ENCODE measurements around the gene USP34.
"Not testable (repeated sequence)": the region's sequence is repeated elsewhere in the genome, so short reads cannot be mapped to it uniquely, and the experiment has no call there.

The USP34 gene

DNA sequence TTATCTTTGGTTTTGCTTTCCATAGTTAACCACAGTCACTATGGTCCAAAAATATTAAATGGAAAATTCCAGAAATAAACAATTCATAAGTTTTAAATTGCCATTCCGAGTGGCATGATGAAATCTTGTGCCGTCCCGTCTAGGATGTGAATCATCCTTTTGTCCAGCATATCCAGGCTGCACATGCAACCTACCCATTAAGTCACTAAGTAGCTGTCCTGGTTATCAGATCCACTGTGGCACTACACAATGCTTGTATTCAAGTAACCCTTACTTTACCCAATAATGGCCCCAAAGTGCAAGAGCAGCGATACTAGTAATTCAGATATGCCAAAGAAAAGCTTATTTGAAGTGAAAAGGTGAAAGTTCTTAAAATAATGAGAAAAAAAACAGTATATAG is 10.7 kb downstream of the USP34 start:
- peak; percentile 91 for DNase-seq (ENCODE audit: low read depth)

DNA sequence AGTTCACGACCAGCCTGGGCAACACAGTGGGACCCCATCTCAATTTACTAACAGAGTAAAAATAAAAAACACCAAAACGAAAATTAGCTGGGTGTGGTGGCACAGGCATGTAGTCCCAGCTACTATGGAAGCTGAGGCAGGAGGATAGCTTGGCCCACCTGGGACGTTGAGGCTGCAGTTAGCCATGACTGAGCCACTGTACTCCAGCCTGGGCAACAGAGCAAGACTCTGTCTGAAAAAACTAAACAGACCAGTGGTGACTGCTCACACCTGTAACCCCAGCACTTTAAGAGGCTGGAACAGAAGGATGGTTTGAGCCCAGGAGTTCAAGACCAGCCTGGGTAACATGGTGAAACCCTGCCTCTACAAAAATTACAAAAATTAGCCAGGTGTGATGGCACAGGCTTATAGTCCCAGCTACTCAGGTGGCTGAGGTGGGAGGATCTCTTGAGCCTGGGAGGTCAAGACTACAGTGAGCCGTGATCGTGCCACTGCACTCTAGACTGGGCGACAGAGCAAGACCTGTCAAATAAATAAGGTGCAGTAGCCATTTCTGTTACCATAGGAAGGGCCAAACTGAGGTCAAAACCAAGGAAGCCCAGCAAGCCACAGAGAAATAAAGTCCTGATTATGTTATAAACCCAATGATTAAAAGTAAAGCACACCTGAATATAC is 14.0 kb downstream of the USP34 start:
- DNase-seq (ENCODE audit: low read depth) = no peak

DNA sequence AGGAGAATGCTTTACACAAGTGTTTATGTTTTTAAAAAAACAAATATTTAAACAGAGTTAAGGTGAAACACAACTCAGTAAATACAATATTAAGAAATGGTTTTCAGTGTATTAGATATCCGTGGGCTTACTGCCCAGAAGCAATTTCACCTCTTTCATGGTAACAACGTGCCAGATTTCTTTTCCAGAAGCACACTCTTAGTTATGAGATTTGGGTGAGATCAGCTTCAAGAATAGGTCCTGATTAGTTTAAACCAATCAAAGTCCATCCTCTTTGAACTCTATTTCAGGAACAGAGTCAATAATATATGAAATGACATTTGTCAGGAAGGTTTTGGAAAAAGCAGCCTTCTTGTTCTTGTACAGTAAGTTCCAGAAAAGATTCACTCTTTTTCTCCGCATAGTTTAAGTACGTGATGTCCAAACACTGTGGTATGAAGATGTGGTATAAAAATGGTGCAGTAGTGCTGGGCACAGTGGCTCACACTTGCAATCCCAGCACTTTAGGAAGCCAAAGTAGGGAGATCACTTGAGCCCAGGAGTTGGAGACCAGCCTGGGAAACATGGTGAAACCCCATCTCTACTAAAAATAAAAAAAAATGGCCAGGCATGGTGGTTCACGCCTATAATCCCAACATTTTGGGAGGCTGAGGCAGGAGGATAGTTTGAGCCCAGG is 14.7 kb downstream of the USP34 start:
- DNase-seq (ENCODE audit: low read depth) = no peak

DNA sequence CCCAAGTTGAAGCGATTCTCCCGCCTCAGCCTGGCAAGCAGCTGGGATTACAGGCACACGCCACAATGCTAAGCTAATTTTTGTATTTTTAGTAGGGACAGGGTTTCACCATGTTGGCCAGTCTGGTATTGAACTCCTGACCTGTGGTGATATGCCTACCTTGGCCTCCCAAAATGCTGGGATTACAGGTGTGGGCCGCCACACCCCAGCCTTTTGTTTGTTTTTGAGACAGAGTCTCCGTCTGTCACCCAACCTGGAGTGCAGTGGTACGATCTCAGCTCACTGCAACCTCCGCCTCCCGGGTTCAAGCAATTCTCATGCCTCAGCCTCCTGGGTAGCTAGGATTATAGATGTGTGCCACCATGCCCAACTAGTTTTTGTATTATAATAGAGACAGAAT is 15.9 kb downstream of the USP34 start:
- not testable (repeated sequence) for DNase-seq (ENCODE audit: low read depth)

DNA sequence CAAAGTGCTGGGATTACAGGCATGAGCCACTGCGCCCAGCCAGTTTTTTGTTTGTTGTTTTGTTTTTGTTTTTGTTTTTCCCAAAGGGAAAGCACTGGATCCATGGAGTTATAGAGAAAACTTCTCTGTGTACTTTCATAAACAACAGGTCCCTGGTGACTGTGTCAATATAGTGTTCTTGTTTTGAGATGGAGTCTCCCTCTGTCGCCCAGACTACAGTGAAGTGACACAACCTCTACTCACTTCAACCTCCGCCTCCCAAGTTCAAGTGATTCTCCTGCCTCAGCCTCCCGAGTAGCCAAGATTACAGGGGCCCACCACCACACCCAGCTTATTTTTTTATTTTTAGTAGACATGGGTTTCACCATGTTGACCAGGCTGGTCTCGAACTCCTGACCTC is 16.5 kb downstream of the USP34 start:
- no peak for DNase-seq (ENCODE audit: low read depth)

DNA sequence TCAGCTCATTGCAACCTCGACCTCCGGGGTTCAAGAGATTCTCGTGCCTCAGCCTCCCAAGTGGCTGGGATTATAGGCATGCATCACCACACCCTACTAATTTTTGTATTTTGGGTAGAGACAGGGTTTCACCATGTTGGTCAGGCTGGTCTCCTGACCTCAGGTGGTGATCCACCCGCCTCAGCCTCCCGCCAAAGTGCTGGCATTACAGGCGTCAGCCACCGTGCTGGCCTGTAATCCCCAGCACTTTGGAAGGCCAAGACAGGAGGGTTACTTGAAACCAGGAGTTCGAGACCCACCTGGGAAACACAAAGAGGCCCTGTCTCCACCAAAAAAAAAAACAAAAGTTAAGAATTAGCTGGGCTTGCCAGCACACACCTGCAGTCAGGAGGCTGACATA is 18.5 kb downstream of the USP34 start:
- no peak for DNase-seq (ENCODE audit: low read depth)

DNA sequence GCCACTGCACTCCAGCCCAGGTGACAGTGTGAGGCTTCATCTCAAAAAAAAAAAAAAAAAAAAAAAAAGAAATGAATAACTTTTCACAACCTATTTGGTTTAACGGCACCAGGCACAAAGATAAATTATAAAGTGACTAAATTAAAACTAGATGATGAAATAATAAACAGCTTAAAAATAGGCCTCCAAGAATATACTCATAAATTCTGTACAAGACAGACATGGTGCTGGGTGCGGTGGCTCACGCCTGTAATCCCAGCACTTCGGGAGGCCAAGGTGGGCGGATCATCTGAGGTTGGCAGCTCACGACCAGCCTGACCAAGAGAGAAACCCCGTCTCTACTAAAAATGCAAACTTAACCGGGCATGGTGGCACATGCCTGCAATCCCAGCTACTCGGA is 19.7 kb downstream of the USP34 start:
- no peak for DNase-seq (ENCODE audit: low read depth)

DNA sequence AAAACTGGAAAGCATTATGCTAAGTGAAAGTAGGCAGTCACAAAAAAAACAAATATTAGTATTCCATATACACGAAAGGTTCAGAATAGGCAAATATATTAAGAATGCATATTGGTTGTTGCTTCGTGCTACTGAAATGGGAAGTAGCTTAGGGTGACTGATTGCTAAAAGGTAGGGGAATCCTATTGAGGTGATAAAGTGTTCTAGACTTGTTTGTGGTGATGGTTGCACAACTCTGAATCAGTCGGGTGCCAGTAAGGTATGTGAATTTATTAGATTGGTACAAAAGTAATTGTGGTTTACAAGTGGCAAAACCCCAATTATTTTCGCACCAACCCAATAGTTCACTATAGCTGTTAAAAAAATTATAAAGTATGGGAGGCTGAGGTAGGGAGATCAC is 20.7 kb downstream of the USP34 start:
- DNase-seq (ENCODE audit: low read depth) = peak; percentile 55

DNA sequence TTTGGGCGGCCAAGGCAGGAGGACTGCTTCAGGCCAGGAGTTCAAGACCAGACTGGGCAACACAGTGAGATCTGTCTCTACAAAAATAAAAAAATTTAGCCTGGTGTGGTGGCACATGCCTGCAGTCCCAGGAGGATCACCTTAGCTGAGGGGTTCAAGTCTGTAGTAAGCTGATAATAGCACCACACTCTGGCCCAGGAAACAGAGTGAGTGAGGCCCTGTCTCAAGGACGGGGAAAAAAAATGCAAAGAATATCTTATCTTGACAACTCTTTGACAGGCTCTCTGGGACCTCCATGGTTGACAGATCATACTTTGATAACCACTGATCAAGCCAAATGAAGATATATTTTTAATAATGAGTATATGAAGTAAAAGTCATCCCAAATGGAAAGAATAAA is 22.7 kb downstream of the USP34 start:
- no peak for DNase-seq (ENCODE audit: low read depth)

DNA sequence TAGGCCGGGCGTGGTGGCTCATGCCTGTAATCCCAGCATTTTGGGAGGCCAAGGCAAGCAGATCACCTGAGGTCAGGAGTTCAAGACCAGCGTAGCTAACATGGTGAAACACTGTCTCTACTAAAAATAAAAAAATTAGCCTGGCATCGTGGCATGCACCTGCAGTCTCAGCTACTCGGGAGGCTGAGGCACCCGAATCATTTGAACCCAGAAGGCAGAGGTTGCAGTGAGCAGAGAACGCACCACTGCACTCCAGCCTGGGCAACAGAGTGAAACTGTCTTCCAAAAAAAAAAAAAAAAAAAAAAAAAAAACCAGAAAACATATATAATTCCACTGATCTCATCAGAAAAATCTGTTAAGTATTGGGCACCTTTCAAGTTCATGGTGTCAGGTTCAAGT is 23.9 kb downstream of the USP34 start:
- DNase-seq (ENCODE audit: low read depth) = not testable (repeated sequence)

DNA sequence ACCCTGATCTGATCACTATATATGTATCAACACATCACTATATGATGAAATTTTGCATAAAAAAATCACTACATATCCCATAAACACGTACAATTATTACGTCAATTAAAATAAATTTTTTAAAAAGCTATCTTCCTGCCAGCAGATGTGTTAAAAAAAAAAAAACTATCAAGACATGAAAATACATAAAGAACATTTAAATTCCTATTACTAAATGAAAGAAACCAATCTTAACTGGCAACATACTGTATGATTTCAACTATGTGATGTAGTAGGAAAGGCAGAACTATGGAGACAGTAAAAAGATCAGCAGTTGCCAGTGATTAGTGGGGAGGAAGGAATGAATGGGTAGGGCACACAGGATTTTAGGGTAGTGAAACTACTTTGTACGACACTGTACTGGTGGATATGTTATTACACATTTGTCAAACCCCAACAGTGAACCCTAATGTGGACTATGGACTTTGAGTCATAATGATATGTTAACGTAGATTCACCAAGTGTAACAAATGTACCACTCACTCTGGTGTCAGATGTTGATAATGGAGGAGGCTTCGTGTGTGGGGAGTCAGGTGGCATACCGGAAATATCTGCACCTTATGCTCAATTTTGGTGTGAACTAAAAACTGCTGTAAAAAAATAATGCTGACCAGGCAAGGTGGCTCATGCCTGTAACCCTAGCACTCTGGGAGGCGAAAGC is 27.4 kb downstream of the USP34 start:
- no peak for DNase-seq (ENCODE audit: low read depth)

DNA sequence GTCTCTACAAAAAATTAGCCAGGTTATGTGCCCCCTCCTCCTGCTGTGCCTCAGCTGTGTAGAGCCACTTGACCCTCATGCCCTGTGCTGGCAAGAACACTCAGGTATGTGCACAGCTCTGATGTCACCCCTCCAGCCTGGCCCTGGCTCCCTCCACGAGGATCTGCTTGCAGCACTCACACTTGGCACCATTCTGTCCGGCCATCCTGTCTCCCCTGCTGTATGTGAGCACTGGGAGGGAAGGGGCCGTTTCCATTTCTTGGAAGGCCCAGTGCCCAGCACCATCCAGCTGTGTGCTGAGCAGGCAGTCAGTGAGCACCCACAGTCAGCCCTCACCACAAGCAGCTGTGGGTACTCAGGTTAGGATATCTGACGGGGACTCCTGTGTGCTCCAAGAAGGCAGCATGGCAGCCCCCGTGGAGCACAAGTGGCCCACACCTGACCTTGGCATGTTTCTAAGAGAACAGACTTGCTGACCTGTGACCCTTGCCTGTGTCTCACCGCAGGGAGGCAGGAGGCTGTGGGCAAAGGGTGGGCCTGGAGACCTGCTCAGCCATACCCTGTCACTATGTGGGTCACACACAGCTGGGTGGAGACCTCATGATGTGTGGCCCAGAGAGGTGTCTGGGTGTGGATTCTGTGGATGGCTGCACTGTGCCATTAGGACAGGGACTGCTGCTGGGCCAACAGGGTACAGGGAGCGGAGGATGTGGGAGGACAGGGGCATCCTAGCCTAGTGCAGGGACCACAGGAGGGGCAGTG is 31.5 kb downstream of the USP34 start:
- DNase-seq (ENCODE audit: low read depth) = no peak

DNA sequence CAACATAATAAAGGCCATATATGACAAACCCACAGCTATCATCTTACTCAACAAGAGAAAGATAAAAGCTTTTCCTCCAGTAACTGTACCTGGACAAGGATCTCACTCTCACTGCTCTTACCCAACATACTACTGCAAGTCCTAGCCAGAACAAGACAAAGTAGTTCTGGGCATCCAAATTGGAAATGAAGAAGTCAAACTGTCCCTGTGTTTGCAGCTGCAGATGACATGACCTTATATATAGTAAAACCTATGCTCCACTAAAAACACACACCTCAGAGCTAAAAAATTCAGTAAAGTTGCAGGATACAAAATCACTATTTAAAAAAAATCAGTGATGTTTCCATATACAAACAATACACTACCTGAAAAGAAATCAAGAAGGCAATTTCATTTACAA is 32.2 kb downstream of the USP34 start:
- no peak for DNase-seq (ENCODE audit: low read depth)

DNA sequence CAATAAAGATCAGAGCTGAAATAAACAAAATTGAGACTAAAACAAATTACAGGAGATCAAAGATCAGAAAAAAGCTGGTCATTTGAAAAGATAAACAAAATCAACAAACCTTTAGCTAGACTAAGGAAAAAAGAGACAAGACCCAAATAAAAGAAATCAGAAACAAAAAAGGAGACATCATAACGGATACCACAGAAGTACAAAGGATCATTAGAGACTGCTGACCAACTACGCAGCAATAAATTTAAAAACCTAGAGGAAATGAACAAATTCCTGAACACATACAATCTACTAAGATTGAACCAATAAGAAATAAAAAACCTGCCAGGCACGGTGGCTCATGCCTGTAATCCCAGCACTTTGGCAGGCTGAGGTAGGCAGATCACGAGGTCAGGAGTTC is 33.7 kb downstream of the USP34 start:
- DNase-seq (ENCODE audit: low read depth) = no peak

DNA sequence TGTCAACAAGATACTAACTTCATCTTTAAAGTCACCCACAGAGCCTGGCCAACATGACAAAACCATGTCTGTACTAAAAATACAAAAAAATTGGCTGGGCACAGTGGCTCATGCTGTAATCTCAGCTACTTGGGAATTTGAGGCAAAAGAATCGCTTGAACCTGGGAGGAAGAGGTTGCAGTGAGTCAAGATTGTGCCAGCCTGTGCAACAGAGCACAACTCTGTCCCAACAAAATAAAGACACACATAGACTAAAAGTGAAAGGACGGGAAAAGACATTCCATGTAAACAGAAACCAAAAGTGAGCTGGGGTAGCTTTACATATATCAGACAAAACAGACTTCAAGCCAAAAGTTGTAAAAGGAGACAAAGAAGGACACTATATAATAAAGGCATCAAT is 34.8 kb downstream of the USP34 start:
- peak; percentile 51 for DNase-seq (ENCODE audit: low read depth)

DNA sequence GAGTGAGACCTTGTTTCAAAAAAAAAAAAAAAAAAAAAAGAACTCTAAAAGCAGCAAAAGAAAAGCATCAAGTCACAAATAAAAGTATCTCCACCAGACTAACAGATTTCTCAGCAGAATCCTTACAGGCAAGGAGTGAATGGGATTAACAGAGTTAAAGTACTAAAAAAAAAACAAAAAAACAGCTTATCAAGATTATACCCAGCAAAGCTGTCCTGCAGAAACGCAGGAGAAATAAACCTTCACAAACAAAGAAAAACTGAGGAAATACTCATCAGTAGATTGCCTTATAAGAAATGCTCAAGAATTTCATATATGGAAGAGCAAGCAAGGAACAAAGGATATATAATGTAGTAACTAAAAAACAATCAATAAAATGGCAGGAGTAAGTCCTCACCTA is 35.6 kb downstream of the USP34 start:
- DNase-seq (ENCODE audit: low read depth) = no peak

DNA sequence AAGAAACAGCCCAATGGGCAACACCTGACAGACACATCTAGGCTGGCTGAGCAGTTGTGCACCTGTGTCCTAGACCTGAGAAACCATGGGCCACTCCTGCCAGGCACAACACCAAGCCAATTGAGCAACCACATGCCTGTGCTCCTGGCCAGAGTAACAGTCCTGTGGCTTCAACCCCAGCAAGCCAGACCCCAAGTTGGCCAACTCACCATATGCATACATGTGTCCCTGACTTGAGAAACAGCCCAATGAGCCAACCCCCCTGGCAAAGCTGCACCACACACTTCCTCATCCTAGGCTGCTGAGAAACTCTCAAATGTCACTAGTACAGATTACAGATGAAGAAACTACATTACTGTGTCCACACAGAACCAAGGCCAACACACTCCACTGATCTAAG is 36.6 kb downstream of the USP34 start:
- DNase-seq (ENCODE audit: low read depth) = peak; percentile 25

DNA sequence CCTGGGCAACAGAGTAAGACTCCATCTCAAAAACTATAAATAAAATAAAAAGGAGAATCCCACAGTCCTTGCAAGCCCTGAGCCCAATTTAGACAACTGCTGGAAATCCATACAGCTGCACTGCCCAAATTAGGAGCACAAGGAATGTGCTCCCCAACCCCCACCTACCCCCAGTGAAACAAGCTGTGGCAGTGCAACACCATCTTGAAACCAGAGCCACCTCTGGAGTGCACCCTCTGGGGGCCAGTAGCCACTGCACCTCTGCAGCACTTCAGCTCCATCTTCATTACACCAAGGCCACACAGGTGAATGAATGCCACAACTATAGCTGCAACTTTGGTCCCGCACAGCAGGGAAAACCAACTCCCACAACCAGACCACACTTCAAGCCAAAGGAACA is 37.3 kb downstream of the USP34 start:
- DNase-seq (ENCODE audit: low read depth) = no peak

DNA sequence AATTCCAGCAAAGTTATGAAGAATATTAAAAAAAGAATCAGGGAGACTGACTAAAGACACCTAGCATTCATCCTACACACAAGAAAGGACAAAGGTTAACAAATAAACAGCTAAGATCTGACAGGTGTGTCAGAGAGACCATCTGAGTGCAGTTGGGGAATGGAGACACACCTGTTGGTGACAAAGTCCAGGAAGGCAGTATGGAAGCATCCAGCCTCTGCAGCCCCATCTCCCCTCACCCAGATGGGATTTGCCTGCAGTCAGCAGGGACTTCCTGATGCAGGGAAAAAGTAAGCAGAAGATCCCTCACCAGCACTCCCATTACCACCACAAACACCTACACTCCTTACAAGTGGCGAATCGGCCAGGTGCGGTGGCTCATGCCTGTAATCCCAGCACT is 37.9 kb downstream of the USP34 start:
- no peak for DNase-seq (ENCODE audit: low read depth)

DNA sequence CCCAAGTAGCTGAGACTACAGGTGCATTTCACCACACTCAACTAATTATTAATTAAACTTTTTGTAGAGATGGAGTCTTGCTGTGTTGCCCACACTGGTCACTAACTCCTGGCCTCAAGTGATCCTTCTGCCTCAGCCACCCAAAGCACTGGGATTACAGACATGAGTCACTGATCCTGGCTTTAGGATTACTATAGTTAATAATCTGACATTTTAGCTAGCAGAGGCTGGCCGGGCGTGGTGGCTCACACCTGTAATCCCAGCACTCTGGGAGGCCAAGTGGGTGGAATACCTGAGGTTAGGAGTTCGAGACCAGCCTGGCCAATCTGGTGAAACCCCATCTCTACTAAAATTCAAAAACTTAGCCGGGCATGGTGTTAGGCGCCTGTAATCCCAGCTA is 39.5 kb downstream of the USP34 start:
- no peak for DNase-seq (ENCODE audit: low read depth)

DNA sequence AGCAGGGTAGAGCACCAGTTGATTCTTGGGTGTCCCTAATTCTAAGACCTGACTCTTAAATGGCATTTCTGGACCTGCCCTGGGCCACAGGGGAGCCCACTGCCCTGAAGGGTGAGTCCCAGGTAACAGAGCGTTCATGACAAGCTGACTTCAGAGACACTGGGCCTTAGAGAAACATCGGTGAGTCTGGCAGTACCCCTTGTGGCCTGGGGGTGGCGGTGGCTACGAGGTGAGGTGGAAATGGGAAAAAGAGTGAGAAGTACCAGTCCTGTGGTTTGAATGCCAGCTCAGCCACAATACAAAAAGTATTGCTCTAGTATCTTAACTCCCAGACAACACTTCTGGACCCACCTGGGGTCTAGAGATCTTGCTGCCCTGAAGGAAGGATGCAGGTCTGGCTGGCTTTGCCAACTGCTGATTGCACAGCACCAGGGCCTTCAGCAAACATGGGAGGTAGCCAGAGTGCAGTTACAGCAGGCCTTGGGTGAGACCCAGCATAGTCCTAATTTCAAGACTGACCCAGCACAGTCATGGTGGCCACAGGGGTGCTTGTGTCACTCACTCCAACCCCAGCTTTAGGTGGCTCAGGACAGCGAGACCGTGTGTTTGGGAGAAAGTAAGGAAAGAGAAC is 44.5 kb downstream of the USP34 start:
- DNase-seq (ENCODE audit: low read depth) = peak; percentile 49

DNA sequence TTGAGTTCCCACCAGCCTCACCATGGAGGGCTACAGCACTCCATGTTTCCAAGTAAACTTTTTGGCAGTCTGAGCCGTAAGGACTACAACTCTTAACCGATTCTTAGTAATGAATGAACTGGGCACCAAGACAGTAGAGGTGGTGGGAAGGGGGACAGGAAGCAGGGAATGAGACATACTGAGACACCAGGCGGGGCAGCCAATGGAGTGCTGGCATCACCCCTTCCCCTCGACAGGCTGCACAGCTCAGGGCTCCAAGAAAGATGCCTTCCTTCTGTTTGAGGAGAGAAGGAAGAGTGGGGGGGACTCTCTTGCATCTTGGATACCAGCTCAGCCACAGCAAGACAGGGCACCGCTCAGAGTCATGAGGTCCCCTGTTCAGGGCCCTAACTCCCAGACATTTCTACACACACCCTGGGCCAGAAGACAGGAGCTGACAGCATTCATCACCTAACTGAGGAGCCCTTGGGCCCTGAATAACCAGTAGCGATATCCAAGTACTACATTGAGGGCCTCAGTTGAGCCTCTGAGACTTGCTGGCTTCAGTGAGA is 45.2 kb downstream of the USP34 start:
- no peak for DNase-seq (ENCODE audit: low read depth)

All from iris pigment epithelial cell (primary cell).